GF-D8 (cell line): Measurements from ENCODE around the gene DYNLT1.
"Not testable (repeated sequence)": the region's sequence is repeated elsewhere in the genome, so short reads cannot be mapped to it uniquely, and the experiment has no call there.

Experiments
- DNase-seq: peaks from one replicate; lab custom pipeline; 2025; lab: John Stamatoyannopoulos, UW

Gene DYNLT1

DNA sequence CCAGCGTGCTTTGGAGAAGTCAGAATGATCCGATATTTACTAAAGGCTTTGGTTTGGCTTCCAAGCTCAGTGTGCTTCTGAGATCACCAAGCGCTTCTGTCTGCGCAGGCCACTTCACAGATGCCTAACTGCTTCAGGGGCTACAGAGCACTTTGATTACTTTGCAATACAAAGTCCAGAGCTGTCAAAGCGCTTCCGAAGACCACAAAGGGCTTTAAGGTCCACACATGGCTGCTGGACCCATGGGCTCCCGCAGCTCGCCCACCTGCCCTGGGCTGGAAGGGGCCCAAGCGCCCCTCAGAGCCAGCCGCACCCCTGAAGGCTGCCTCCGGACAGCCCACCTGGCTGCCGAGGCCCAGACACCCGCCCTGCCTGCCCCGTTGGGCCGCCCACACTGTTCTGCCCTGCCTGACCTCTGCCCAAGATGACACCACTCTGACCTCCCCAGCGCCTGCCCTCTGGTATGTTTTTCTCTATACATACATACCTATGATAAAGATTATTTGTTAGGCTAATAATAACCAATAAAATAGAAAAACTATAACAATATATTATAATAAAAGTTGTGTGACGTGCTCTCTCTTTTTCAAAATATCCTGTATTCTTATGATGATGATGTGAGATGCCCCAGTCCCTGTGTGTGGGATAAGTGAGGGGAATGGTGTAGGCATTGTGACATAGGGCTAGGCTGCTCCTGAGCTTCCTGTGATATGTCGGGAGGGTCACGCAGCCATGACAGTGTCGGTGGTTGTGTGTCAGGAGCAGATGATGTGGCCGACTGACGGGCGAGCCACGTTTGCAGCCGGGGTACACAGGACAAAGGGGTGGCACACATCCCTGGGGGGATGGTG lies 22.6 kb downstream of the DYNLT1 start:
- no peak for DNase-seq

DNA sequence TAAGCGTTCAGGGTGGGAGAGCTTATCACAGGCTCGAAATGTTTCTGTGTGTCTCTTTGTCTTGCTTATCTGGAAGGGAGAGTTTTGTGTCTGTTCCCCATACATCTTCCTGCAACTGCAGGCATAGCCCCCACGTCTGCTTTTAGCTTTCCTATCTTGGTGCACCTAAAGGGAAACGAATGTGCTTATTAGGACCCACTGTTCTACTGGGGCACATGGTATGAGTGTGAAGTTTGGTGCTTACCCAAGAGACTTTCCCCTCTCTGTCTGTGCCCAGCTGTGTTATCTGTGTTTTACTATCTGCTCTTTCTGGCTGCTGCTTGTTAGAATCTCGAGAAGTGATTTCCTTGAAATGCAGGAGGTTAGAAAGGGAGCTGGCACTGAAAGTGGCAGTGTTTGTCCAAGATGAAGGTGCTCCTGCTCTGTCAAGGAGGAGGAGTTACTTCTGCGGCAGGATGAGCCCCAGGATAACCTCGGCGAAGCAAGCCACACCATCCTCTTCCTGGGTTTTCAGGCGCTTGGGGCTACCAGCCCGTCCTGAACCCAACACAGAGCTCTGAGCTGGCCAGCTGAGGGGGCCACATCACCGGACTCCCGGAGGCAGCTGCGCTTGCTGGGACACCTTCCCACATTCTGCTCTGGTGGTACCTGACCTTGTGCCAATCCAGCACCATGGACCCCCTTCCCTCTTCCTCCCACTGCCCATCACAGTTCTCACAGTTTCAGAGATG lies 23.4 kb downstream of the DYNLT1 start:
- no peak for DNase-seq

DNA sequence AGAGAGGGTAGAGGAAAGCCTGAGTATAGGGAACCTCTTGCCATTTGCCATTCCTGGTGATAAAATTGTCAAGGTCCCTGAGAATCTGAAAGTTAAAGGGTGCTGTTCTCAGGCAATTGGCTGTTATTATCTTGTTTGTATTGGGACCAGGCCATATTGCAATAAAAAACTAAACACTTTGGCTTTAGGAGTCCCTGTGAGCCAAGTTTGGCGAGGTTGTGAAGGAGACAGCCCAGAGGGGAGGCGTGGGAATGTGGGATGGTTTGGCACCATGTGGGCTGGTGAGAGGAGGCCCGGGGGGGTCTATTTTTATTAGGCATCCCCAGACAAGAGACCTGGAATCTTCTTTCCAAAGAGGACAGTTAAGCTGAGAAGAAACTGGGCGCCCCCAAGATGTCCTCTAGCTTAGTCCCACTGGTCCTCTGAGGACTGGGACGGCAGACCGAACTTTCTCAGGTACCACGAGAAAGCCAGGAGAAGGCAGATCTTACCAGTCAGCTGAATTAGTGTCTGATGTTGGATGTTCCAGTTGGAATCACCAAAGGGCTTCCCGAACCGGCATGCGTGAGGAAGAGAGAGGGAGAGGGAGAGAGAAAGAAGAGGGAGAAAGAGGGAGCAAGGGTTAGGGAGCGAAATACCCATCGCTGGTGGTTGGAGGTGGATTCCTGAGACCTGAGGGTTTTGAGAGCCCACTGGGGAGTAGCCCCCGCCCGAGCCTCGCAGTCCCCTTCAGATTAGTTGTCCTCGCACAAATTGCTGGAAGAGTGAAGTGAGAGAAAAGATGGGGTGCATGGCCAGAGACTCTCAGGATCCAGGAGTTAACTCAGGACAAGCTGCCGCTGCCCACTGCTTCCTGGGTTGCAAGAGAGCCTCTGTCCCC lies 24.4 kb downstream of the DYNLT1 start:
- DNase-seq: no peak

DNA sequence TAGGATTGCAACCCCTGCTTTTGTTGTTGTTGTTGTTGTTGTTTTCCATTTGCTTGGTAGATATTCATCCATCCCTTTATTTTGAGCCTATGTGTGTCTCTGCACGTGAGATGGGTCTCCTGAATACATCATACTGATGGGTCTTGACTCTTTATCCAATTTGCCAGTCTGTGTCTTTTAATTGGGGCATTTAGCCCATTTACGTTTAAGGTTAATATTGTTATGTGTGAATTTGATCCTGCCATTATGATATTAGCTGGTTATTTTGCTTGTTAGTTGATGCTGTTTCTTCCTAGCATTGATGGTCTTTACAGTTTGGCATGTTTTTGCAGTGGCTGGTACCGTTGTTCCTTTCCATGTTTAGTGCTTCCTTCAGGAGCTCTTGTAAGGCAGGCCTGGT lies 26.3 kb downstream of the DYNLT1 start:
- DNase-seq: not testable (repeated sequence)

DNA sequence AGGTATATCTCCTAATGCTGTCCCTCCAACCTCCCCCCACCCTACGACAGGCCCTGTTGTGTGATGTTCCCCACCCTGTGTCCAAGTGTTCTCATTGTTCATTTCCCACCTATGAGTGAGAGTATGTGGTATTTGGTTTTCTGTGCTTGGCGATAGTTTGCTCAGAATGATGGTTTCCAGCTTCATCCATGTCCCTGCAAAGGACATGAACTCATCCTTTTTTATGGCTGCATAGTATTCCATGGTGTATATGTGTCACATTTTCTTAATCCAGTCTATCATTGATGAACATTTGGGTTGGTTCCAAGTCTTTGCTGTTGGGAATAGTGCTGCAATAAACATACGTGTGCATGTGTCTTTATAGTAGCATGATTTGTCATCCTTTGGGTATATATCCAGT lies 29.9 kb downstream of the DYNLT1 start:
- DNase-seq: not testable (repeated sequence)

DNA sequence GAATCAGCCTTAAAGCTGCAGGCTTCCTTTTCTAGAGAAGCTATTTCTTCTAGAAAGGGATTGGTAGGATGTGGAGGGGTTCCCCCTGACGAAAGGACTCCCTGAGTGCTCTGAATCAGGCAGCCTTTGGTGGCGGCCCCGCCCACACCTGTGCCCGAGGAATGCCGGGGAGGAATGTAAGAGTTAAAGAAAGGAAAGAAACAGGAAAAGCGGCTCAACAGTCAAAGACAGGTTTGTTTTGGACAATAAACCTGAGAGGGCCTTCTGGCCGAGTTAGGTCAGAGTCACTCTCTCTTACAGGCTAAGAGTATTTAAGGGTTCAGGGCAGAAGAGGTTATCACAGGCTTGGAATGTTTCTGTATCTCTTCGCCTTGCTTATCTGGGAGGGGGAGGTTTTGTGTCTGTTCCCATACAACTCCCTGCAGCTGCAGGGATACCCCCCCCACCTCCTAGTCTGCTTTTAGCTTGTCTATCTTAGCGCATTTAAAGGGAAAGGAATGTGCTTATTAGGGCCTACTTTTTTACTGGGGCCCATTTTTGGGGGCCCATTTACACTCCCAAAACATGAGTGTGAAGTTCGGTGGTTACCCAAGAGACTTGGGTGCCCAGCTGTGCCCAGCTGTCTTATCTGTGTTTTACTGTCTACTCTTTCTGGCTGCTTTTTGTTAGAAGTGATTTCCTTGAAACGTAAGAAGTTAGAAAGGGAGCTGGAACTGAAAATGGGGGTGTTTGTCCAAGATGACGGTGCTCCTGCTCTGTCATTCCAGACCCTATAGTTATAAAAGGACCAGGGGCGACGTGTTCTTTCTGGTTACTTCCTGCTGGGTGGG lies 32.8 kb downstream of the DYNLT1 start:
- no peak for DNase-seq

DNA sequence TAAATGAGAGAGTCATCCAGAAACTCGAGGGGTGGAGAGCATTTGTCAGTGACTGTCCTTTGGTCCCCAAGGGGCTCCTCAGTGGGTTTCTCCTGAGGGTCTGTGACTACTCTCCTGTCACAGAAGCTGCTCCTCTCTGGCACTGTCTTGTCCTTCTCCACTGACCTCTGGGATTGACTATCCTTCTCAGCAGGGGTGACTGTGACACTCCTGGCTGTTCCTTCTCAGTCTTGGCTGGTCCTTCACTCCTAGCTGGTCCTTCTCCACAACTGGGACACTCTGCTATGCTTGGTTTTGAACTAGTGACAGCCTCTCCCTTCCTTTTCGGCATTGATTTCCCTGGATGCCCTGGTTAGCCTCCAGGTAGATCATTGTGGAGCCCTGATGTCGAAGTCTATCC lies 33.5 kb downstream of the DYNLT1 start:
- no peak for DNase-seq

DNA sequence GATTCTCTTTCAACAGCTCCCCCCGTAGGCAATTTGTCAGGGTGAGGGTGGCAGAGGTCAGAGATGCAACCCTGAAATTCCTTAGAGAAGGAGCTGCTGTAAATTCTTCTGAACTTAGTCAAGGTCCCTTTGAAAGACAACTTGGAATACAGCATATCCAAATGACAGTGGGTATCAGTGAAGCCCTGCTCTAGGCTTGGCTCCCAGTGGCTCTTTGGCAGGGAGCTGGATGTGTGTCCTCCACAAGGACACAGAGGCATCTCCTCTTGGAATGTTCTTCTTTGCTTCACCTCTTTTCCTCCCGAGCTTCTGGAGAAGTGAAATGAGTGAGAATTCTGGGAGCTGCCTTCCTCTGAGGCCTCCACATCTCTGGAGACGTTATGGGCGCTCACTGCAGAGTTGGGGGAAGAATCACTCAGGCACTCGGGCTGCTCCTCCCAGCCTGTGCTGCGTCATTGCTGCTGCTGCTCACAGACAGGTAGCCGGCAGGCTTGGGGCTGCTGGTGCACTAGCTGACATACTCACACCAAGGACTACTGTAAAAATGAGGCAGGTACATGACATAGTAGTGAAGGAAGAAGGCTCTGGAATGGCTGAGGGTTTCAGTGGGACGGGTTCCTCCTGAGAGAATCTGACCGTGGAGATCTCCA lies 34.1 kb downstream of the DYNLT1 start:
- DNase-seq: no peak

DNA sequence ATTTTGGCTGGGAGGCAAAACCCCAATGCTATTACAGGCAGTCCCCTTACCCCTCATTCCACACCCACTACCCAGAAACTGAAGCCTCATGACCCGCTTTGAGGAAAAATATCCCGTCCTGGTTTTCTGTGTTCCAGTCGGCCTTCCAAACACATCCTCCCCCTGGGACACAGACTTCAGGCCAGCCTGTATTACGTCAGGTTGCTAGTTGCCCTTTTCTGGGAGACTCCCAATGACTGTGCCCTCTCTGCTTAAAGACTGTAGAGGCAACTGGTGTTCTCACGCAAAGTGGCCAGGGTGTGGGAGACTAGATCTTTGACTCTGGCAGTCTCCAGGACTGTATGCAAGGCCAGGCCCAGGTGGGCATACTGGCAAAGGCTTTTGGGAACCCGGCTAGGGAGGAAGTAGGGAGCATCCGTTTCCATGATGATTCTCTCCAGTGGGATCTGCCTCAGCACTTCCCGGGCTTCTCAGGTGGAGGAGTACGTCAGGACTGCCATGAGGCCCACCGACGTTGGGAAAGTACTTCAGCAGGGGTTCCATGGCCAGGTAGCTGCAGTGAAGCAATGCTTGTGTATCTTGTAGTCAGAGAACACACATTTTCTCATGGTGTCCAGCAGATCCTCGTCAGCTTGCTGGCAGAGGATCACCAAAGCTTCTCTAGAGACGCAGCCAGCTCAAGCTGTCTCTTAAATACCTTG lies 34.9 kb downstream of the DYNLT1 start:
- no peak for DNase-seq

DNA sequence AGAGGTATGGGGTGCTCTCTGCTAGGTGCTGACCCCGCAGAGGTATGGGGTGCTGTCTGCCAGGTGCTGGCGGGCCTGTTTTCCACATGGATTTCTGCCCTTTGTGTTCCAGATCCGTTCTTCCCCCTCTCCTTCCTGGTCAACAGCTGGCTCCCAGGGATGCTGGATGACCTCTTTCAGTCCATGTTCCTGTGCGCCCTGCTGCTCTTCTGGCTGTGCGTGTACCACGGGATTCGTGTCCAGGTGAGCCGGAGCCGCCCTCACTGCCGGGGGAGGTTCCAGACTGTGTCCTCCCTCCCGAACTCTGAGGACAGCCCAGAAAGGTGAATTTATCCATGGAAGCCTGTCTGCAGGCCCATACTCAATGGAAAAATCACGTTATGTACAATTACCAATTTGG lies 36.3 kb downstream of the DYNLT1 start:
- DNase-seq: no peak

DNA sequence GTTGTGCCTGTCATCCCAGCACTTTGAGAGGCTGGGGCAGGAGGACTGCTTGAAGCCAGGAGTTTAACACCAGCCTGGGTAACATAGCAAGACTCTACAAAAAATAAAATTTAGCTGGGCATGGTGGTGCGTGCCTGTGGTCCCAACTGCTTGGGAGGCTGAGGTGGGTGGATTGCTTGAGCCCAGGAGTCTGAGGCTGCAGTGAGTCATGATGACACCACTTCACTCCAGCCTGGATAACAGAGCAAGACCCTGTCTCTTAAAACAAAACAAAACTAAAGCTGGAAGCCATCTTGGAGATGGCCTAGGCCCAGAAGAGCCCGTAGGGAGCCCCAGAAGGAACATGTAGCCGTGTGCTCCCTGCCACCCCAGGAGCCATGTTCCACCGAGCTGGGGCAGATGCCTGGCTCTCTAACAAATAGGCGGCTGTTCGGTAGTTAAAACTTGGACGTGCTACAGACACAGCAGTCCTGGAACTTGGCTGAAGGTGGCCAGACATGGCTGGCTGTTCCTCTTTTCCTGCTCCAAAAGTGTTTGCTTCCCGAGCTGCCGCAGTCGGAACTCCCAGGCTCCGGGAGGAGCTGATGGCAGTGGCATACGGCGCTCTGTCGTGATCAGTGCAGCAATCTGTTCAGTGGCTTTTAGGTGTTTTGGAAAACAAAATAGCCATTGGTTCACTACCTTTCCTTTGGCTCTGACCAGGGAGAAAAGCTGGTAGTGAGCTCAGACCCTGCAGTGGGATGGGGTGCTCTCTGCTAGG lies 37.0 kb downstream of the DYNLT1 start:
- DNase-seq: no peak

DNA sequence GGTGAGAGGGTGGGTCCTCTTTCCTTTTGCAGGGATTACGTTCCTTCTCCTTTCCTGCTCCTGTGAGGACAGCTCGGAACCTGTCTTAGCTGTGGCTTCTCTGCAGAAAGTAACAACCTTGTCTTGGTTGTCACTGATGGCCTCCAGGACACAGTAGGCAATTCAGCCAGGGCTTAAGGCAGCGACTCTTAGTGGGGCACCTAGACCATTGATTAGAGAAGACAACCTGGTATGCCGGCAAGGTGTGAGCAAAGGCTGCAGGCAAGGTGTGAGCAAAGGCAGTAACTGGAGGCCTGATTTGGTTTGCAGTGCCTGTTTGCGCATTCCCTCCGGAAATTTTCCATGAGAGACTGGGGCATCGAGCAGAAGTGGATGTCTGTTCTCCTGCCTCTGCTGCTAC lies 37.6 kb downstream of the DYNLT1 start:
- no peak for DNase-seq

DNA sequence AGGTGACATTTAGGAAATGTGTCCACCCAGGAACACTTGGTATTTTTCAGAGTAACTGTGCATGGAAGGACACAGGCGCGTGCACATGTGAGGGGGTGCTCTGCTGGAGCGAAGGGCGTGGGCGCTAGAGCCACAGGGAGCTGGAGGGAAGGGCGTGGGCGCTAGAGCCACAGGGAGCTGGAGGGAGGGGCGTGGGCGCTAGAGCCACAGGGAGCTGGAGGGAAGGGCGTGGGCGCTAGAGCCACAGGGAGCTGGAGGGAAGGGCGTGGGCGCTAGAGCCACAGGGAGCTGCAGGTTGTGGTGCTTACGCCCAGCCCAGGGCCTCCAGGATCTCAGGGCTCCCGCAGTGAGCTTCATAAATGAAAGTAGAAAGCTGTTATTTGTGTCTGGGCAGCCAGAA lies 38.5 kb downstream of the DYNLT1 start:
- DNase-seq: not testable (repeated sequence)

DNA sequence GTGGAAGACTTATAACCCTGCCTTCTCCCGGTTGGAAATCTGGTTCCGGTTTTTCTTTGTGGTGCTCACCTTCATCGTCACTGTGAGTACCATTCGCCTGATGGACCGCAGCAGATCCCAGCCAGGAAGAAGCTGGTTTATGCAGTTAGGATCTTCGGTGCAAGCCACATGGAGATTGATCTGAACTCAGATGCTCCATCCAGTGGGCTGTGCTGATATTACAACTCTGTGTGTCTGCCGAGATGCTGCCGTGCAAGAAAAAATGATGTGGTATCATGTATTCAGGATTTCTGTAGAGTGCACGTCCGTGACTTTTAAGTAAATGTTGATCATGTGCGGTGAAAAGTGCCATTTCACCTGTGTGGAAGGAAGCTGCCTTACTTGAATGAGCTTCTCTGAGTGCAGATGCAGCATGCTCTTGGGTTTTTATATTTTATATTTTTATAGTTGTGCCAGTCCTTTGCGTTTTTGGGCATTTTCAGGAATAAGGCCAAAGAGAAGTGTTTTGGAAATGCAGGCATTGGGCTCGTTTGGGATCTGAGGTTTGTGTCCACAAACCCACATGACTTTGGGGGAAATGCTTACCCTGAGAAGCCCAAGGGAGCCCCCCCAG lies 39.2 kb downstream of the DYNLT1 start:
- DNase-seq: no peak

DNA sequence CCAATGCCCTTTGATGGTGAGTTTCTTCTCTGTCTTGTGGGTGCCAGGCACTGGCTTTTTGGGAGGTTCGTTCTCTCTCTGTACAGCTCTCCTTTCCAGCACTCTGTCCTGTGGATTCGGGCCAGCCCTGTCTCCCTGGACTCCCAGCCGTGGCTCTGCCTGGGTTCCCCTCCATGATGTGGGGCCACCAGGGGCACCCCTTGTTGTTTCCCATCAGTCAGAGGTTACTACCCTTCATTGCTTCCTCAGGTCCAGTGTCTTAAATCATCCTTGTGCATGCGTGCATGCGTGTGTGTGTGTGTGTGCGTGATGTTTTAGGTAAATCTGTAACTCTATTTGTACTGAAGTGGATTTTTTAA lies 40.5 kb downstream of the DYNLT1 start:
- DNase-seq: no peak

DNA sequence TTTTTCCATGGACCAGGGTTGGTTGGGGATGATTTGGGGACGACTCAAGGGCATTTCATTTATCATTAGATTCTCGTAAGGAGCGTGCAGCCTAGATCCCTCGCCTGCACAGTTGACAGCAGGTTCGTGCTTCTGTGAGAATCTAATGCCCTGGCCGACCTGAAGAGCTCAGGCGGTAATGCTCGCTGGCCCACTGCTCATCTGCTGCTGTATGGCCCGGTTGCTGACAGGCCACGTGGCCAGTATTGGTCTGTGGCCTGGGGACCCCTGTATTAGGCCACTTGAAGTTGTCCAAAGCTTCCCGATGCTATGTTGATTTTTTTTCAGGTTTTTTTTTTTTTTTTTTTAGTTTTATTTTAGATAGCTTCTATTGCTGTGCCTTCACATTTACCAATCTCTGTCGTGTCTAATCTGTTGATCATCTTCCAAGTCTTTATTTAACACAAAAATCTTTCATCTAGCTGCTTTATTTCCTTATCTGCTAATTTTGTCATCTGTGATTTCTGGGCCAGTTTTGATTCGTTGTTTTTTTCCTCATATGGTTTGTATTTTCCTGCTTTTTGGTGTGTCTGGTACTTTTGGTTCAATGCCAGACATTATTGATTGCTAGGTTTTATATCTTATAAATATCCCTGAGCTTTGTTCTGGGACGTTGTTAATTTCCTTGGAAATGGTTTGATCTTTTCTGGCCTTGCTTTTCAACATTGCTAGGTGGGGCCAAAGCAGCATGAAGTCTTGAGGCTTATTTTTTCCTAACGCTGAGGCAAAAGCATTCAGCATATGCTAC lies 41.1 kb downstream of the DYNLT1 start:
- no peak for DNase-seq

DNA sequence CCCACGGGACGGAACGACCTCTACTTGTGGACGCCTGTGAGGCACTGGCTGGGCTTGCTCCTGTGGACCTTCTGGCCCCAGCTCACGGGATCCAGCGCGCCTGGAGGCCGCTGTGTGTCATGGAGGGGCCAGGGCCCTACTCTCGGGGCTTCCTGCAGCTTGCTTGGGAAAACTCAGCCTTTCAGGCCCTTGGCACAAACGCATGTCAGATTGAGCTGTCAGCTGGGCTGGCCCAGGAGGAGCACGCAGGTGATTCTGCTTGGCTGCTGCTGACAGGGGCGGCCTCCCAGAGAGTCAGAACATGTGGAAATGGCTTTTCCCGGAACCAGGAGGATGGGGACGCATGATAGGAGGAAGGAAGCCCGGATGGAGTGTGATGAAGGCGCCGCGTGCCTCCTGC lies 44.9 kb downstream of the DYNLT1 start:
- DNase-seq: no peak

DNA sequence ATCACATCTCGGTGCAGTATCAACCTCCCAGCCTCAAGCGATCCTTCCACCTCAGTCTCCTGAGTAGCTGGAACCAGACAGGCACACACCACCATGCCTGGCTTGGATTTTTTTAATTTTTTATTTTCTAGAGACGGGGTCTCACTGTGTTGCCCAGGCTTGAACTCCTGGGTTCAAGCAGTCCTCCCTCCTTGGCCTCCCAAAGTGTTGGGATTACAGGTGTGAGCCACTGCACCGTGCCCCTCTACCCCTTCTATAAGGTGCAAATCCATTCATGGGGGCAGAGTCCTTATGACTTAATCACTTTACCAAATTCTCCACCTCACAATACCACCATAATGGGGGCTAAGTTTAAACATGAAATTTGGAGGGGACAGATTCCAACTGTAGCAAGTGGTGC lies 47.0 kb downstream of the DYNLT1 start:
- DNase-seq: no peak

DNA sequence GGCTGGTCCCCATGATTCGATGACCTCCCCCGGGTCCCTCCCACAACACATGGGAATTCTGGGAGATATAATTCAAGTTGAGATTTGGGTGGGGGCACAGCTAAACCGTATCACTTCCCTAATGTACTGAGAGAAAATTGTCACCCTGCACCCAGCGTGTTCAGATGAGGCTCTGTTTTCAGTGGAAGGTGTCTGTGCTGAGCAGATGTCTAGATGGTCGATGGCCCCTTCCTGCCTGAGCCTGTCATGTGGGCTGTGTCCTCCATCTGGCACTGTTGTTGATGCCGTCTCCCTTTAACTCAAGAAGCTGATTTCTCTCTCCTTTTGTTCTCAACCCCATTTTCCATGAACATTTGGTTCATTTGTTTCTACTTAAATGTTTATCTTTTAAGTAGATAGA lies 47.7 kb downstream of the DYNLT1 start:
- DNase-seq: no peak
